HepG2 (cell line): ENCODE results near the gene DERL2. TPM values are rescaled to one million over a fixed set of nuclear protein-coding genes. Genes with fewer than 3 reads are reported as not detected.

Source experiments
- ATRX ChIP-seq: sonication (generic); formaldehyde crosslinking; IDR thresholded peaks from 2 replicates; pipeline ENCODE4 v1.4.0; 2020; ENCODE audit warnings: missing genetic modification reagents, borderline replicate concordance
- JARID2 ChIP-seq: sonication (generic); formaldehyde crosslinking; IDR thresholded peaks from 2 replicates; pipeline ENCODE4 v1.8.1; 2023; ENCODE audit warnings: missing genetic modification reagents, inconsistent platforms; ENCODE audit not compliant: insufficient replicate concordance
- KDM4B ChIP-seq: sonication (generic); formaldehyde crosslinking; IDR thresholded peaks from 2 replicates; pipeline ENCODE4 v1.4.0; 2020; ENCODE audit warnings: missing genetic modification reagents
- KDM6A ChIP-seq: IDR thresholded peaks from 2 replicates; pipeline ENCODE4 v1.6.1; 2016; ENCODE audit warnings: low read depth
- MAFF ChIP-seq: IDR thresholded peaks from 2 replicates; pipeline ENCODE4 v1.6.1; 2011; ENCODE audit warnings: low read depth, low read length, improper control_type of control experiment
- MEIS2 ChIP-seq: sonication (generic); formaldehyde crosslinking; IDR thresholded peaks from 2 replicates; pipeline ENCODE4 v1.9.0; 2021; ENCODE audit warnings: mild to moderate bottlenecking, missing genetic modification reagents
- MTA1 ChIP-seq: sonication (generic); formaldehyde crosslinking; IDR thresholded peaks from 2 replicates; pipeline ENCODE4 v1.4.0; 2020; ENCODE audit warnings: missing genetic modification reagents, mild to moderate bottlenecking, borderline replicate concordance
- NAIF1 ChIP-seq: sonication (generic); formaldehyde crosslinking; IDR thresholded peaks from 2 replicates; pipeline ENCODE4 v1.5.0; 2020; ENCODE audit warnings: mild to moderate bottlenecking, missing genetic modification reagents, borderline replicate concordance
- PRDM15 ChIP-seq: sonication (generic); formaldehyde crosslinking; IDR thresholded peaks from 2 replicates; pipeline ENCODE4 v1.4.0; 2020; ENCODE audit warnings: missing genetic modification reagents
- PTBP1 ChIP-seq: fragments of 200-400 bp; formaldehyde crosslinking; IDR thresholded peaks from 2 replicates; pipeline ENCODE4 v1.6.1; 2018; ENCODE audit warnings: low read length, low read depth; ENCODE audit not compliant: poor library complexity, severe bottlenecking
- RFXANK ChIP-seq: IDR thresholded peaks from 2 replicates; pipeline ENCODE4 v1.6.1; 2016
- ZBTB4 ChIP-seq: sonication (generic); formaldehyde crosslinking; IDR thresholded peaks from 2 replicates; pipeline ENCODE4 v1.4.0; 2020; ENCODE audit warnings: missing genetic modification reagents, mild to moderate bottlenecking, borderline replicate concordance
- ZC3H4 ChIP-seq: sonication (generic); formaldehyde crosslinking; IDR thresholded peaks from 2 replicates; pipeline ENCODE4 v1.4.0; 2020; ENCODE audit warnings: missing genetic modification reagents, borderline replicate concordance
- ZNF24 ChIP-seq: fragments of 450-650 bp; IDR thresholded peaks from 2 replicates; pipeline ENCODE4 v1.6.1; 2017; ENCODE audit warnings: antibody characterized with exemption, mild to moderate bottlenecking
- ZNF512 ChIP-seq: sonication (generic); formaldehyde crosslinking; IDR thresholded peaks from 2 replicates; pipeline ENCODE4 v1.4.0; 2020; ENCODE audit warnings: mild to moderate bottlenecking, missing genetic modification reagents
- ZNF883 ChIP-seq: sonication (generic); formaldehyde crosslinking; IDR thresholded peaks from 2 replicates; pipeline ENCODE4 v1.5.1; 2020; ENCODE audit warnings: mild to moderate bottlenecking, missing genetic modification reagents; ENCODE audit errors: not compliant biosample characterization
- ZSCAN20 ChIP-seq: sonication (generic); formaldehyde crosslinking; IDR thresholded peaks from 2 replicates; pipeline ENCODE4 v1.4.0; 2020; ENCODE audit warnings: missing genetic modification reagents, mild to moderate bottlenecking, borderline replicate concordance
- ZSCAN9 ChIP-seq: IDR thresholded peaks from 2 replicates; pipeline ENCODE4 v1.6.1; 2016; ENCODE audit warnings: borderline replicate concordance
- polyA plus RNA-seq, 8 experiments: library from polyadenylated mRNA; depleted of rRNA in 3 of 8; stranded (reverse) in 7 of 8; unstranded in 1 of 8; fragments of >200 nt; fragmentation: Illumina TruSeq in 4 of 8; extraction: Trizol in 4 of 8; gene quantifications; 2 replicates each; pipeline versions ENCODE4 v1.2.1 to v1.2.3, GENCODE V29; 2011 to 2016; ENCODE audit warnings: low read depth in 4 of 8, missing spikeins in 1 of 8, mixed read lengths in 1 of 8; ENCODE audit not compliant: insufficient read depth in 1 of 8
- total RNA-seq, 5 experiments: library from RNA; depleted of rRNA; stranded (reverse); fragments of >200 nt; fragmentation: Illumina TruSeq; extraction: Trizol; gene quantifications; 2 replicates each; pipeline ENCODE4 v1.2.3, GENCODE V29; 2016; ENCODE audit warnings: low read depth in 1 of 5
- TF ChIP-seq, protein P1 (sequence below): sonication (generic); formaldehyde crosslinking; IDR thresholded peaks from 2 replicates; pipeline ENCODE4 v1.4.0; 2020; ENCODE audit warnings: missing genetic modification reagents, borderline replicate concordance

DERL2 gene
- total and polyA plus RNA-seq, 2 of the 13 experiments (the other 11 are each of a cell fraction or from before 2014, with no cell fraction given) = 59.3 to 65.2 TPM

DNA sequence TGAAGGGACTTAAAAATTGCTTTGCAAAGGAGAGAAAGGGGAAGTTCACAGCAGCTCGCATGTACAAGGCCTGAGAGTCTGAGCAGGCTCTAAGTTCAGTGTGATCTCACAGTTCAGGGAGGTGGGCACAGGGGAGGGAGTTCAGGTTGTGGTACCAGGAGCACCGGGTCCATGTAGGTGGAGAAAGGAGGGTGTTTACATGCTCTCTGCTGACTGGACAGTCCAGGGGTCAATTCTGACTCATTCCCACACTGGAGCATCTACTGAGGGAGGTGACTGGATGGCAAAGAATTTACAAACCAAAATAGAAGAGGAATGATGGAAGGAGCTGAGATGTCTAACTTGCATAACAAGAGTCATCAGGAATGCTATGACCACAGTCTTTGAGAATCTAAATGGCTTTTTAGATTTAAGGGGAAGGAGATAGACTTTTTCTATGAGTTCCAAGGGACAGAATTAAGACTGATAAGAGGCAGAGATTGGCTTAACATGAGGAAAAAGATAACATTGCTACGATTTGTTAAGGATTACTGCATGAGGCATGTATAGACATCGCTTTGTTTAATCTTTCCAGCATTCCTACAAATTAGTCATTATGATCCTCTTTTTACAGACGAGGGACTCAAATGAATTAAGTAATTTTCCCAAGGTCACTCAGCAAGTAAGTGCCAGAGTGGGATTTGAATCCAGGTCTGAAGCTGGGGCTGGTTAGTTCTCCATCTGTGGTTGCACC is 30.2 kb upstream of the DERL2 start (continued):
- TF ChIP-seq RFXANK = no peak
- TF ChIP-seq ZSCAN9 (CRISPR knock-in tag) = no peak
- TF ChIP-seq MTA1 = no peak
- no peak for TF ChIP-seq ZNF883 (CRISPR knock-in tag)
- TF ChIP-seq ZBTB4 (CRISPR knock-in tag) = no peak
- TF ChIP-seq KDM6A (CRISPR knock-in tag) = 0 out of 2 replicates have a peak, but pooled peaks have one; percentile 42
- no peak for TF ChIP-seq MEIS2
- TF ChIP-seq ZC3H4 (CRISPR knock-in tag) = no peak
- TF ChIP-seq ZNF24 = no peak
- peak; percentile 89 for TF ChIP-seq MAFF
- 0 out of 2 replicates have a peak, but pooled peaks have one; percentile 25 for TF ChIP-seq KDM4B (CRISPR knock-in tag)
- TF ChIP-seq ZNF512 (CRISPR knock-in tag) = no peak
- TF ChIP-seq PRDM15 (CRISPR knock-in tag) = no peak
- no peak for TF ChIP-seq PTBP1
- TF ChIP-seq JARID2 (CRISPR knock-in tag) = no peak
- TF ChIP-seq, protein P1, sequence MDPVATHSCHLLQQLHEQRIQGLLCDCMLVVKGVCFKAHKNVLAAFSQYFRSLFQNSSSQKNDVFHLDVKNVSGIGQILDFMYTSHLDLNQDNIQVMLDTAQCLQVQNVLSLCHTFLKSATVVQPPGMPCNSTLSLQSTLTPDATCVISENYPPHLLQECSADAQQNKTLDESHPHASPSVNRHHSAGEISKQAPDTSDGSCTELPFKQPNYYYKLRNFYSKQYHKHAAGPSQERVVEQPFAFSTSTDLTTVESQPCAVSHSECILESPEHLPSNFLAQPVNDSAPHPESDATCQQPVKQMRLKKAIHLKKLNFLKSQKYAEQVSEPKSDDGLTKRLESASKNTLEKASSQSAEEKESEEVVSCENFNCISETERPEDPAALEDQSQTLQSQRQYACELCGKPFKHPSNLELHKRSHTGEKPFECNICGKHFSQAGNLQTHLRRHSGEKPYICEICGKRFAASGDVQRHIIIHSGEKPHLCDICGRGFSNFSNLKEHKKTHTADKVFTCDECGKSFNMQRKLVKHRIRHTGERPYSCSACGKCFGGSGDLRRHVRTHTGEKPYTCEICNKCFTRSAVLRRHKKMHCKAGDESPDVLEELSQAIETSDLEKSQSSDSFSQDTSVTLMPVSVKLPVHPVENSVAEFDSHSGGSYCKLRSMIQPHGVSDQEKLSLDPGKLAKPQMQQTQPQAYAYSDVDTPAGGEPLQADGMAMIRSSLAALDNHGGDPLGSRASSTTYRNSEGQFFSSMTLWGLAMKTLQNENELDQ (CRISPR knock-in tag) = no peak
- TF ChIP-seq ATRX (CRISPR knock-in tag) = no peak
- TF ChIP-seq NAIF1 (CRISPR knock-in tag) = no peak
- TF ChIP-seq ZSCAN20 (CRISPR knock-in tag) = no peak
